Measurements from ENCODE around the gene PHLDA1.

DNA sequence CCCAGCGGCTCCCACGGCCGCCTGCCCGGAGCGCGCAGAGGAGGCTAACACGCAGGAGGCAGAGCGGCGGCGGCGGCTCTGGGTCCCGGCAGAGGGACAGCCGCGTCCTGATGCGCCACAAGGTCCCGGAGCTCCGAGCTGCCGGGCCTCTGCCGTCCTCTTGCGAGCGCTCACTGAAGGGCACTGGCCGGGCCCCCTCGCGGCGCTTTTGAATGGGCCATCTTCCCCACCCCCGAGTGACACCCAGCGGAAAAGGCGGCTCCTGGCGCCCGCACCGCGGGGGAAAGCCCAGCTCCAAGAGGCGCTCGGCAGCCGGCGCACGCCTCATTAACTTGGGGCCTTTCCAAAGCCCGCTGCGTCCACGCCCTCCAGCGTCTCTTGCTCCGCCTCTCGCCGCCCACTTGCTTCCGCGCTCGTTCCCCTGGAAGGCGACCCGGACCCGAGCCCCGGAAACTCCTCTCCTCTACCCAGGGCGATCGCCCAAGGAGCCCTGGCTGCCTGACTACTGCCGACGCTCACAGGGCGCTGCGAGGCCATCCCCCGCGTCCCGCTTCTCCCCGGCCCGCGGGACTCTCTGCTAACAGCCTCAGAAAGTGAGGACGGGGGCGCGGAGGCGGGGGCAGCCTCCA is at the start of gene PHLDA1:
- TF ChIP-seq, protein P1, sequence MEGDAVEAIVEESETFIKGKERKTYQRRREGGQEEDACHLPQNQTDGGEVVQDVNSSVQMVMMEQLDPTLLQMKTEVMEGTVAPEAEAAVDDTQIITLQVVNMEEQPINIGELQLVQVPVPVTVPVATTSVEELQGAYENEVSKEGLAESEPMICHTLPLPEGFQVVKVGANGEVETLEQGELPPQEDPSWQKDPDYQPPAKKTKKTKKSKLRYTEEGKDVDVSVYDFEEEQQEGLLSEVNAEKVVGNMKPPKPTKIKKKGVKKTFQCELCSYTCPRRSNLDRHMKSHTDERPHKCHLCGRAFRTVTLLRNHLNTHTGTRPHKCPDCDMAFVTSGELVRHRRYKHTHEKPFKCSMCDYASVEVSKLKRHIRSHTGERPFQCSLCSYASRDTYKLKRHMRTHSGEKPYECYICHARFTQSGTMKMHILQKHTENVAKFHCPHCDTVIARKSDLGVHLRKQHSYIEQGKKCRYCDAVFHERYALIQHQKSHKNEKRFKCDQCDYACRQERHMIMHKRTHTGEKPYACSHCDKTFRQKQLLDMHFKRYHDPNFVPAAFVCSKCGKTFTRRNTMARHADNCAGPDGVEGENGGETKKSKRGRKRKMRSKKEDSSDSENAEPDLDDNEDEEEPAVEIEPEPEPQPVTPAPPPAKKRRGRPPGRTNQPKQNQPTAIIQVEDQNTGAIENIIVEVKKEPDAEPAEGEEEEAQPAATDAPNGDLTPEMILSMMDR (IDR thresholded peaks at IDR 0.05), result no peak
- TF ChIP-seq, protein P2, sequence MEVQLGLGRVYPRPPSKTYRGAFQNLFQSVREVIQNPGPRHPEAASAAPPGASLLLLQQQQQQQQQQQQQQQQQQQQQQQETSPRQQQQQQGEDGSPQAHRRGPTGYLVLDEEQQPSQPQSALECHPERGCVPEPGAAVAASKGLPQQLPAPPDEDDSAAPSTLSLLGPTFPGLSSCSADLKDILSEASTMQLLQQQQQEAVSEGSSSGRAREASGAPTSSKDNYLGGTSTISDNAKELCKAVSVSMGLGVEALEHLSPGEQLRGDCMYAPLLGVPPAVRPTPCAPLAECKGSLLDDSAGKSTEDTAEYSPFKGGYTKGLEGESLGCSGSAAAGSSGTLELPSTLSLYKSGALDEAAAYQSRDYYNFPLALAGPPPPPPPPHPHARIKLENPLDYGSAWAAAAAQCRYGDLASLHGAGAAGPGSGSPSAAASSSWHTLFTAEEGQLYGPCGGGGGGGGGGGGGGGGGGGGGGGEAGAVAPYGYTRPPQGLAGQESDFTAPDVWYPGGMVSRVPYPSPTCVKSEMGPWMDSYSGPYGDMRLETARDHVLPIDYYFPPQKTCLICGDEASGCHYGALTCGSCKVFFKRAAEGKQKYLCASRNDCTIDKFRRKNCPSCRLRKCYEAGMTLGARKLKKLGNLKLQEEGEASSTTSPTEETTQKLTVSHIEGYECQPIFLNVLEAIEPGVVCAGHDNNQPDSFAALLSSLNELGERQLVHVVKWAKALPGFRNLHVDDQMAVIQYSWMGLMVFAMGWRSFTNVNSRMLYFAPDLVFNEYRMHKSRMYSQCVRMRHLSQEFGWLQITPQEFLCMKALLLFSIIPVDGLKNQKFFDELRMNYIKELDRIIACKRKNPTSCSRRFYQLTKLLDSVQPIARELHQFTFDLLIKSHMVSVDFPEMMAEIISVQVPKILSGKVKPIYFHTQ (CRISPR knock-in tag; IDR thresholded peaks at IDR 0.05), result no peak
- no peak for TF ChIP-seq RELA (CRISPR knock-in tag; IDR thresholded peaks at IDR 0.05; ENCODE audit: borderline replicate concordance)
- TF ChIP-seq ESRRA (CRISPR knock-in tag; IDR thresholded peaks at IDR 0.05; ENCODE audit: borderline replicate concordance), result peak; percentile 62
- TF ChIP-seq, protein P3, sequence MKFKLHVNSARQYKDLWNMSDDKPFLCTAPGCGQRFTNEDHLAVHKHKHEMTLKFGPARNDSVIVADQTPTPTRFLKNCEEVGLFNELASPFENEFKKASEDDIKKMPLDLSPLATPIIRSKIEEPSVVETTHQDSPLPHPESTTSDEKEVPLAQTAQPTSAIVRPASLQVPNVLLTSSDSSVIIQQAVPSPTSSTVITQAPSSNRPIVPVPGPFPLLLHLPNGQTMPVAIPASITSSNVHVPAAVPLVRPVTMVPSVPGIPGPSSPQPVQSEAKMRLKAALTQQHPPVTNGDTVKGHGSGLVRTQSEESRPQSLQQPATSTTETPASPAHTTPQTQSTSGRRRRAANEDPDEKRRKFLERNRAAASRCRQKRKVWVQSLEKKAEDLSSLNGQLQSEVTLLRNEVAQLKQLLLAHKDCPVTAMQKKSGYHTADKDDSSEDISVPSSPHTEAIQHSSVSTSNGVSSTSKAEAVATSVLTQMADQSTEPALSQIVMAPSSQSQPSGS (CRISPR knock-in tag; IDR thresholded peaks at IDR 0.05; ENCODE audit: borderline replicate concordance, low read depth), result no peak
- TF ChIP-seq, protein P4, sequence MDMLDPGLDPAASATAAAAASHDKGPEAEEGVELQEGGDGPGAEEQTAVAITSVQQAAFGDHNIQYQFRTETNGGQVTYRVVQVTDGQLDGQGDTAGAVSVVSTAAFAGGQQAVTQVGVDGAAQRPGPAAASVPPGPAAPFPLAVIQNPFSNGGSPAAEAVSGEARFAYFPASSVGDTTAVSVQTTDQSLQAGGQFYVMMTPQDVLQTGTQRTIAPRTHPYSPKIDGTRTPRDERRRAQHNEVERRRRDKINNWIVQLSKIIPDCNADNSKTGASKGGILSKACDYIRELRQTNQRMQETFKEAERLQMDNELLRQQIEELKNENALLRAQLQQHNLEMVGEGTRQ (CRISPR knock-in tag; IDR thresholded peaks at IDR 0.05), result peak; percentile 24; the same call in 1 of the 2 replicates
- TF ChIP-seq MYBL2 (CRISPR knock-in tag; IDR thresholded peaks at IDR 0.05), result 0 out of 2 replicates have a peak, but pooled peaks have one; percentile 35

Data from WTC11 (cell line).